ENCODE measurements around the gene ZNF281.

DNA sequence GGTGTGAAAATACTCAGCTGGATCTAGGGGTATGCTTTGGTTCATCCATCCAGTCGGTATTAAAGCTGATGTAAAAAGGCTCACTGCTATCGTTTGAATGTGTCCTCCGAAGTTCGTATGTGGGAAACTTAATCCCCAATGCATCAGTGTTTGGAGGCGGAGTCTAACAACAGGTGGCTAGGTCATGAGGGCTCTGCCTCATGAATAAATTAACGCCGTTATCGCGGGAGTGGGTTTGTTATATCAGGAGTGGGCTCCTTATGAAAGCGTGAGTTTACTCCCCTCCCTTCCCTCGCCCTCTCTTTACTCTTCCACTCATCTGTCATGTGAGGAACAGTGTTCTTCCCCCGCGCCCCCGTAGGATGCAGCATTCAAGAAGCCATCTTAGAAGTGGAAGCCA lies 48.9 kb upstream of the ZNF281 start:
- TF ChIP-seq CTCF (IDR thresholded peaks at IDR 0.05) (no peak), POLR2A (IDR thresholded peaks at IDR 0.05) (no peak)
